ENCODE data around the gene SDC1. TPM values are rescaled to one million over a fixed set of nuclear protein-coding genes. Genes with fewer than 3 reads are reported as not detected.
"Not testable (repeated sequence)": the region's sequence is repeated elsewhere in the genome, so short reads cannot be mapped to it uniquely, and the experiment has no call there.

Gene SDC1, protein sequence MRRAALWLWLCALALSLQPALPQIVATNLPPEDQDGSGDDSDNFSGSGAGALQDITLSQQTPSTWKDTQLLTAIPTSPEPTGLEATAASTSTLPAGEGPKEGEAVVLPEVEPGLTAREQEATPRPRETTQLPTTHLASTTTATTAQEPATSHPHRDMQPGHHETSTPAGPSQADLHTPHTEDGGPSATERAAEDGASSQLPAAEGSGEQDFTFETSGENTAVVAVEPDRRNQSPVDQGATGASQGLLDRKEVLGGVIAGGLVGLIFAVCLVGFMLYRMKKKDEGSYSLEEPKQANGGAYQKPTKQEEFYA
- 10 to 100 TPM; 25.4 to 32.3 (median 28.6) TPM for polyA plus RNA-seq (ENCODE audit: insufficient read length in 4 of 4)

DNA sequence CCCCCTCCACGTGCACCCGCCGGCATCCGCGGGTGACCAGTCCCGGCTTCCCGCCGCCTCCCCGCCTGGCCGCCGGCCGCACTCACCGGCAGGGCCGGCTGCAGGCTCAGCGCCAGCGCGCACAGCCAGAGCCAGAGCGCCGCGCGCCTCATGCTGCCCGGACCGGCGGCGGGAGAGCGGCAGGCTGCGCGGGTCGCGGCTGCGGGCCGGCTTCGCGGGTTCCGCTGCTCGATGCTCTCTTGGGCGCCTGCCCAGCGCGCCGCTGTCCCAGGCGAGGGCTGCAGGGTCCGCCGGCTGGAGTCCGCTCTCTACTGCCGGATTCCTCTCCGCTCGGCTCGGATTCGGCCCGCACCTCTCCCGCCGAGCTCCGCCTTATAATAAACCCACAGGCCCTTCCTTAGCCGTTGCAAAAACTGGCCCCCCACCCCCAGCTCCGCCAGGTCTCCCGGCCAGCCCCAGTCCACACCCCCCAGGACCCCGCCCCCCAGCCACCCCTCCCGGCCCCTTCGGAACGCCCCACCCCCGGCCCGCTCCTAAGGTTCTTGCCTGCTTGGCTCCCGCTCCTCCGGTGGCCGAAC lies at the start of gene SDC1:
TSS of gene SDC1 (minus strand) at position 415 of the 578 bp plus-strand sequence. CDS start at position 152, 263 bp downstream.
- peak in 2 of 4 donors; percentile 39 to 45 for DNase-seq (ENCODE audit: low read depth in 4 of 4, low spot score in 2 of 4)

DNA sequence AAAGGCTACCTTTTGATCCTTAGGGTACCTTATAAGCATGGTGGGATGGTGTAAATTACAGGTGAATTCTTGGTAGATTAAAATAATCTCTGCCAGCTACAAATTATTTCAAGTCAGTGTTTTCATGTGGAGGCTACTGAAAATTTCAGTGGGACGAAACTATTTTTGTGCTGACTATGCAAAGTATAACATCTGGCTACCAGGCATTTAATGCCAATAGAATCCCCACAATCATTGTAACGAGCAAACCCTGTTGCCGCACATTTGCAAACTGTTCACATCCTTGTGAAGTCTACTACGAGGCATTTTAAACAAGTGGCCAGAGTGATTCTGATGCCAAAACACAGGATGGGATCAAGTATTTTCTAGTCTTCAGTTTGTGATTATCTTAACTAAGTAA lies 48.1 kb upstream of the SDC1 start:
- DNase-seq (ENCODE audit: low read depth in 4 of 4, low spot score in 2 of 4), result no peak

DNA sequence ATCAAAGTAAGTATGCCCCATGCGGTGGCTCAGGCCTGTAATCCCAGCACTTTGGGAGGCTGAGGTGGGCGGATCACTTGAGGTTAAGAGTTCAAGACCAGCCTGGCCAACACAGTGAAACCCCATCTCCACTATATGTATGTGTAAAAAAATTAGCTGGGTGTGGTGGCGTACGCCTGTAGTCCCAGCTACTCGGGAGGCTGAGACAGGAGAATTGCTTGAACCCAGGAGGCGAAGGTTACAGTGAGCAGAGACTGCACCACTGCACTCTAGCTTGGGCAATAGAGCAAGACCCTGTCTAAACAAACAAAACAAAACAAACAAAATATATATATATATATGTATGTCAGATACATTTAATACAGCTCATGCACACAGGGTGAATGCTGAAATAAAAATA lies 43.4 kb upstream of the SDC1 start:
- DNase-seq (ENCODE audit: low read depth in 4 of 4, low spot score in 2 of 4), result not testable (repeated sequence)

DNA sequence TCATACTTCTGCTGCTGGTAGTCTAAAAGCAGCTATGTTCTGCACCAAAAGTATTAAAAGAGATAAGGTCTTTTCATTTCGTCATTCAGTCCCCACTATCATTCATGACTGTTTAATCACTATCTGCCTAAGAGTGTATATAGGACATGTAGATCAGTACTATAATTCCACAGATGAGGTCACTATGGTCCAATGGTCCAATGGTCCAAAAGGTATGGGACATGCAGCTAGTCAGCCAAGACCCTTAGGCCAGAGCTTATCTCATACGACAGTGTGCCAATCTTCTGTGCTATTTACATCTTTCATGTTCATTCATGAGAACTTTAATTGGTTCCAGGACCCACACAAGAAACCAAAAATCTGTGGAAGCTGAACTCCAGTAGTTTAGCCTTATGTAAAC lies 42.6 kb upstream of the SDC1 start:
- DNase-seq (ENCODE audit: low read depth in 4 of 4, low spot score in 2 of 4), result no peak

DNA sequence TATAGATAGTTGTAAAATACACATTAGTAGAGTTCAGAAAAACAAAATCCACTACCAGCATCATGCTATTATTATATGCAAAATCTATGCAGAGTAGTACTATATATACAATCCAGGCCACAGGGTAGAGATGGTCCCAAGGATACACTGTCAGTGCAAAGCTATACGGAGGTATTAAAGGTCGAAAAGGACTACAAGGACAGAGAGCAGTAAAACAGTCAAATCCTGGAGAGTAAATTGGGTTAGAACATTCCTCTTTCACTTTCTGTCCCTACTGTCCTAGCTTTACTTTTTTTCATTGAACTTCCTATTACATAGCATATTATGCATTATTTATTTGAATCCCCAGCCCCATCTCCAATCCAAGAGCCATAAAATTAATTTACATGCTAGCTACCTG lies 39.7 kb upstream of the SDC1 start:
- DNase-seq (ENCODE audit: low read depth in 4 of 4, low spot score in 2 of 4), result no peak

DNA sequence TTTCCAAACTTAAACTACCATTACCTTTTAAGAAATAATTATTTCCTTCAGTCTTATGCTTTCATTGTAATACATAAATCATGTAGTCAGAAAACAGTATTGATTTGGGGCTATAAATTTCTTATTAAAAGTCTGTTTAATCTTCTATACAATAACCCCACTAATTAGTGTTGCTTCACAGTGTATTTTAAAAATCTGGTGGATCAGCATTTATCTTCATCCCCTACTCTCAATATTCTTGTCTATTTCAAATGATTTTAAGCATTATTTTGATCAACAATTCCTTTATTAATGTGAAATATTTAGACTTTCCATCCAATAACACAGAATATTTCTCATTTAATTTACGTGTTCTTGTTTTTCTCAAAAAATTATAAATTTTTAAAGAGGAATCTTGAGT lies 32.5 kb upstream of the SDC1 start:
- no peak for DNase-seq (ENCODE audit: low read depth in 4 of 4, low spot score in 2 of 4)

DNA sequence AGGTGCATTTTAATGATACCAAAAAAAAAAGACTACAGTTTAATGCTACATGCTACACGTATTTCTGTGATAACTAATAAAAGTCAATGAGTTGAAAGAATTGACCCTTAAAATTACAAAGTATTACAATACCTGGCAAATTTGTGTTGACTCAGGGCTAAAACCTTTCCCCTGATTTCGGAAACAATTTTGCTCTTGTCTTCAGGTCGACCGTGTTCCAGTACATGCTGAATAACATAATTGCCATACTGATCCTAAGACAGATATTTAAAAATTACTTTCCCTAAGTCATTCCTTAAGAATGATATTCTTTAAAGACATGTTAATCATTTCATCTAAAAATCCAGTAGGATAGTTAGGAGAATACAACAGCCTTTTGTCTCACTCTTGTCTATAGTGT lies 29.8 kb upstream of the SDC1 start:
- DNase-seq (ENCODE audit: low read depth in 4 of 4, low spot score in 2 of 4), result no peak

DNA sequence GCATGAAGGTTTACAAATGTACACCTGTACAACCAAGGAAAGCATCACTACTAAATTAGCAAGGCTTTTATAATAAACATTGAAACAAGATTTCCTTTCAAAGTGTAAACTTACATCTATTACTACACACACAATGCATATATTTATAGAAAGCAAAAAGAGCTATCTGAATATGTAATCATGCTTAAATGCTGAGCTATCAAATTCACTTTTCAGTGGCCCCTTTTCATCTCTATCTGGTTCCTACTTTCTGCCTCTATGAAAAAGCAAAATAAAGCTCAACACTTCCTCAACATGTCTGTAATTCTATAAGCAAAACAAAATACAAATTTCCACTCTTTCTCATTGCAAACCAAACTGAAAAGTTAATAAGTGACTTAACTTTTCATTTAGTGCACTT lies 25.5 kb upstream of the SDC1 start:
- no peak for DNase-seq (ENCODE audit: low read depth in 4 of 4, low spot score in 2 of 4)

DNA sequence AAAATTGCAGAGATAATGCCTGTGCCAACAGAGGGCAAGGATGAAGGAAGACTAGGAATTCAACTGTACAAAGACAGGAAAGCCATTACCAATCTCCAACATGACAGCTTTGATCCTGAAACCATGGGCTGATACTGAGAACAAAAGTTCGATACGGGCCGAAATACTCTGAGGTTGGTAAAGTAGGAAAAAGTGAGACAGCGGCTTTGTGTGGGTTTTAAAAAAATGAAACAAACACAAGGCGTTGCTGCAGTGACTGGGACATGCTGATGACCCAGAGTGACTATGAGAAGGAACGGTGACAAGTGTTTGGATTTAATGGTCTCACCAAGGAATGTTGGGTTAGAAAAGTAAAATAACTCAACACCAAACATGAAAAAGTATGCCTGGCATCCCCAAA lies 24.2 kb upstream of the SDC1 start:
- no peak for DNase-seq (ENCODE audit: low read depth in 4 of 4, low spot score in 2 of 4)

DNA sequence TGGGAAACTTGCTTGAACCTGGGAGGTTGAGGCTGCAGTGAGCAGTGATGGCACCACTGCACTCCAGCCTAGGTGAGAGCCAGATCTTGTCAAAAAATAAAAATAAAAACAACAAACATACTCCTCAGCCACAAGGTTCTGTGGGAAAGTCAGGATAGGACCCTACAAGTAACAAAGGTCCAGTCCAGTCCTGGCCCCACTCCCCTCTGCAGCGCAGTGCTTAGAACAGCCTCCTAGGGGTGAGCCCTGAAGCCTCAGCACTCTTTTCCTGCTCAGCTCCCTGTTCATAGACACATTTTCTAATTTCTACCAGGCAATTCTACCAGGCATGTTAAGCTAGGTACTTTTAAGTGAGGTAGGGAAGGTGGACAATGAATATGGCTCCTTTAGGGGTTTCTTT lies 22.2 kb upstream of the SDC1 start:
- DNase-seq (ENCODE audit: low read depth in 4 of 4, low spot score in 2 of 4), result no peak

DNA sequence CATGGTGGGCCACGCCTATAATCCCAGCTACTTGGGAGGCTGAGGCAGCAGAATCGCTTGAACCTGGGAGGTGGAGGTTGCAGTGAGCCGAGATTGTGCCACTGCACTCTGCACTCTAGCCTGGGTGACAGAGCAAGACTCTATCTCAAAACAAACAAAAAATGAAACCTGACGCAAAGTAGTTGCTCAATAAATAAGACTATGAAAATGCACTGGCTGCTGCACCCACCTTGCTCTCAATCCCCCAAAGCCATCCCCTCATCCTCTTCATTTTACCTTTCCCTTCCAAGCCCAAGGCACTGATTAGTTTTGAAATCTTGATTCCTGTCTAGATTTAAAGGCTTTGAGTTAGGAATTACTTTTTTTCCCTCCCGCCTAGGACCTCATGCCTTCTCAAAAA lies 18.7 kb upstream of the SDC1 start:
- DNase-seq (ENCODE audit: low read depth in 4 of 4, low spot score in 2 of 4), result not testable (repeated sequence)

DNA sequence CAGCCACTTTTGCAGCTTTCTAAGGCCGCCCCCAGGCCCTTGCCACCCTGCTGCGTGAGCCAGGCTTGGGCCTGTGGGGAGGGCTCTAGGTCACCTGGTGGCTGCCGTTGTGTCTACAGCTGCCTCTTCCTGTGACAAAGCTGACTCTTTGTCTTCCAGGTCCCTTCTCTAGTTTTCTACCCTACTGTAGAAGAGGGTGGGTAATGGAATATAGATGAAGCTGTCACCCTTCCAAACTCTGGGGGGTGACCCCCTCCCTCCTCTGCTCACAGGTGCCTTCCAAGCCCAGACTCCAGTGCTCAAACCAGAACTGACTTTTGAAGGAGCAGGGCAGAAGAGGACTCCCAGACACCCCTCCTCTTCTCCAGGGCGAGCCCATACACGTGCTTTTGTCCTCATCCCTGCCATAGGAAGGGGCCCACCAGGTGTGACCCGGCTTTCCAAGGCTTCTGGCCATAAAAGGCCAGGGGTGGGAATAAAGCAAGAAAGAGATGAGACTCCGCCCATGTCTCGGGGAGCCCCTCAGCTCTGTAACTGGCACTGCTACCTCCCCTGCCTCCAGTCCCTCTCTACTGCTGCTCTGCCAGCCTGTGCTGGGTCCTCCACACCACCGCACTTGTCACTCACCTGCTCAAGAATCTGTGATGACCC lies 17.9 kb upstream of the SDC1 start:
- no peak for DNase-seq (ENCODE audit: low read depth in 4 of 4, low spot score in 2 of 4)

DNA sequence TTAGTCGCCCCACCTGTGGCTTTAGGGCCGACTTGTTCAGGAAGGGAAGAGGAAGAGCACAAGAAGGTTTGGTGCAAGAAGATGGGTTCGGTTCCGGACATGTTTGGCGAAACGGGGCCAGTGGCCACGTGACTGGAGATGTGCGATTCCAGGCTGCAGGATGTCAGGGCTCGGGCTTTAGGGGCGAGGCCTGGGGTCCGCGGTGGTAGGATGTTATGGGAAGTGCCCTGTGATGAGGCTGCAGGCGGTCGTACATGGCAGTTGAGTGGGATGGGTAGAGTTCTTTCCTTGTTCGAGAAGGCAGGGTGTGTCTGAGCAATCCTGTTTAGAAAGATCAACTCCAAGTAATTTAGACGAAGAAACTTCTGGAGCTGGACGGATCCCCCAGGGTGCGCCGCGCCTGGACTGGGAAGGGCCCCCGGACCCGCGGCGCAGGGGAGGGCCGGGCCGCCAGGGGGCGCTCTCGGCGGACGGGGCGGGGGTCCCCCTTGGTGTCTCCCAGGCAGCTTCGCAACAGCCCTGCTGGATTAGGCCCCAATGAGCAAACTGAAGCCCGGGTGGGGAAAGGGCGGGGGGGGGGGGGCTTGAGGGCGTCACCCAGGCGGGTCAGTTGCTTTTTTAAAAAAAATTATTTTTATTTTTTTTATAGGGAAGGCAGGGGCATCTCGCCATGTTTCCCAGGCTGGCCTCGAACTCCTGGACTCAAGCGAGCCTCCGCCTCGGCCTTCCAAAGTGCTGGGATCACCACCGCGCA lies 17.2 kb upstream of the SDC1 start:
- no peak for DNase-seq (ENCODE audit: low read depth in 4 of 4, low spot score in 2 of 4)

DNA sequence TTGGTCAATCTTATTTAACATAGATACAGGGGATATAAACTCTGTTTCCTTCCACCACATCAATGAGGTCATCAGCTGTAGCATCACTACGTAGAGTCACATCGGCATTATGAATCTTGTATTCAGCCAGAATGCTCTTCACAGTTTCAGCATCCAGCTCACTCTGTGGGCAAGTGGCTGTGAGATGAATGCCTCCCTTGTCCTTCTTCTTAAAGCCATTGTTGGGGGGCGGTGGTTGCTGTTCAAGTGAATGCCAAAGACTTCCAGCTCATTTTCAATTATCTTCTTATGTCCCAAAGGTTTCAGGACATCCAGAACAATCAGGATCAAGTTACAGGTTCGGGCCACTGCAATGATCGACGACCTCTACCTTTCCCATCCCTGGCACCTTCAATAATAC lies 15.4 kb upstream of the SDC1 start:
- DNase-seq (ENCODE audit: low read depth in 4 of 4, low spot score in 2 of 4), result not testable (repeated sequence)

DNA sequence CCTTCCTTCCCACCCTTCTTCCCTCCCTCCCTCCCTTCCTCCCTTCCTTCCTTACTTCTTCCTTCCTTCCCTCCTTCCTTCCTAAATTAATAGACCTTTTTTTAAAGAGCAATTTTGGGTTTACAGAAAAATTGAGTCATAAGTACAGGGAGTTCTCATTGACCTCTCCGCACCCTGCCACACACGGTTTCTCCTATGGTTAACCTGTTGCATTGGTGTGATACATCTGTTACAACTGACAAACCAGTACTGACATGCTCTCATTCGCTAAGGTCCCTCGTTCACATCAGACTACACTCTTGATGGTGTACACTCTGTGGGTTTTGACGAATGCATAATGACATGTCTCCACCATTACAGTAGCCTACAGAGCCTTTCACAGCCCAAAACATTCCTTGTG lies 11.6 kb upstream of the SDC1 start:
- DNase-seq (ENCODE audit: low read depth in 4 of 4, low spot score in 2 of 4), result no peak

DNA sequence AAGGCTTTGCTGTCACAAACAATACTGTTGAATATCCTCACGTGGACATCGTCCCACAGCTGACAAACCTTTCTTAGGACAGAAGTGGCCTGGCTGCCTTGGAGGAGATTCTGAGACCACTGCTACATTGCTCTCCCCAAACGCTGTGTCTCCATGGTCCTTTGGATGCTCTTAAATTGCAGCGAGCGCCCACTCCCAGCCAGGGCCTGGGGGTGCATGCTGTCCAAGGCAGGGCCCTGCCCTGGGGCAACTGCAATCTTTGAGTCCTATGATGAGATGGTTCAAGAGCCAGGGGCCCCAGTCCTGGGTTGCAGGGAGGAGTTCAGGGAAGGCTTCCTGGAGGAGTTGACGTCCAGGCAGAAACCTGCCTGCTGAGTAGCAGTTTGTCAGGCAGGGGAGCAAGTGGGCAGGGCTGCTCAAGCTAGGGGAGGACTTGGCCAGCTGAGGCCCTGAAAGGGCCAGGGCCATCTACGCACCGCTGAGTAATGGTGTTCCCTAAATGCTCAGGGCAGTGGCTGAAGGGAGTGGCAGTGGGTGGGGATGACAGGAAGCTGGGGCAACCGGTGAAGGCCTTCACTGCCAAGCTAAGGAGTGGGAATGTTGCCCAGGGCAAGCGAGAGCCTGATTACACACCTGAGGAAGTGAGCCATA lies 10.8 kb upstream of the SDC1 start:
- no peak for DNase-seq (ENCODE audit: low read depth in 4 of 4, low spot score in 2 of 4)

DNA sequence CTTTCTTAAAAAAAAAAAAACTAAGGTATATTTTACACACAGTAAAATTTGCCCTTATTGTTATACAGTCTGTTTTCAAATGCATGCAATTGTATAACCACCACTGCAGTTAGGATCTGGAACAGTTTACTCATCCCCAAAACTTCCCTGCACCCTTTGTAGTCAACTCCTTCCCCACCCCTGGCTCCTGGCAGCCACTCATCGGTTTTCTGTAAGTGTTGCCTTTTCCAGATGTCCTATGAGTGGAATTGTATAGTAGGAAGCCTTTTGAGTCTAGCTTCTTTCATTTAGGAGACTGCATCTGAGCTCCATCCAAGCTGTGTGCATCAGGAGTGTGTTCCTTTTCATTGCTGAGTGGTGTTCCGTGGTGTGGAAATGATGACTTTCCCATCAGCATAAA lies 9.7 kb upstream of the SDC1 start:
- DNase-seq (ENCODE audit: low read depth in 4 of 4, low spot score in 2 of 4), result not testable (repeated sequence)

DNA sequence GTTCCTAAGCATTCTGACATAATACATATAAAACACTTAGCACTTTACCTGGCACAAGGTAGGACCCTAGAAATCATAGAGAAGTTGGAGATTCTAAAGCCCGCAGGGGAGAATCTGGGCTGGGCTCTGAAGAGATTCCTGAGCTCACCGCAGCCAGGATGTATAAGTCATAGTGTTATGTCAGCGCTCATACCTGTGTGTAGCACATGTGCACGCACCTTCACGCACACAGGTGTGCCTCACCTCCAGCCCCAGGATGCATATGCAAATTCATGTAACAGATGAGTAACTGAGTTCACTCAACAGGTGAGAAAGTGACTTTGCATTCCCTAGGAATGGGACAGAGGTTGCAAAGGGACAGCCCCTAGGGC lies 7.9 kb upstream of the SDC1 start:
- DNase-seq (ENCODE audit: low read depth in 4 of 4, low spot score in 2 of 4), result no peak

DNA sequence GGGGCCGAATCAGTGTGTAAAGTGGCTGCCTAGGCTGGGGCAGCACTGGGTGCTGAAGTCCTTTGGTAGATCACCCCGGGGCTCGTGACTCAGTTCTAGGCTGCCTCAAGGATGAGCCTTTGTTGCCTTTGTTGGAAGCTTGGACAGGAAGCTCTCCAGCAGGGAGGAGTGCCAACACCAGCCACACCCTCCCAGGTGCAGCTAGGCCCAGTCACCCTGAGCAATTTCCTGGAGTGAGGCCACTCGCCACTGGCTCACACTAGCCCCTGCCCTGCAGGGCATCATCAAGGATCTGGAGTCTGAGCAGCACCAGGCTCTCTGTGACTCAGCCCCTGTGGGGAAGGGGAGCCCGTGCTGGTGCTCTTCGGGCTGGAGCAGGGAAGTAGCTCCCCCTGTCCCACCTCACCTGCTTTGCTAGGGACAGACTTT lies 6.7 kb upstream of the SDC1 start:
- DNase-seq (ENCODE audit: low read depth in 4 of 4, low spot score in 2 of 4), result no peak

DNA sequence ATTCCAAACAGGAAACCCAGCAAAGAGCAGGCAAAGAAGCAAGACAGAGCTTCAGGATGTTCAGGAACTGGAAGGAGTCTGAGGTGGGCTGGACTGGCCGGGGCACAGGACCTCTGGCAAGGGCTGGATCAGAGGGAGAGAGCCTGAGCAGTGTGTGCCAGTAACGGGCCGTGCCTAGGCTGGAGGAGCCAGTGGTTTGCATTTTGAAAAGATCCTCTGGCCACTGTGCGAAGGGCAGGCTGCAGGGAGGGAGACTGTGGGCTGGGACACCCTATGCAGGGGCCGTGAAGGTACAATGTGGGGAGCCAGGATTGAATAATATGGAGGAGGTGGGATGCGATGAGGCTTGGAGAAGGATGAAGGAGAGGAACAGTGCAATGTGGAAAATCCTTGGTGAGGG lies 6.2 kb upstream of the SDC1 start:
- no peak for DNase-seq (ENCODE audit: low read depth in 4 of 4, low spot score in 2 of 4)

DNA sequence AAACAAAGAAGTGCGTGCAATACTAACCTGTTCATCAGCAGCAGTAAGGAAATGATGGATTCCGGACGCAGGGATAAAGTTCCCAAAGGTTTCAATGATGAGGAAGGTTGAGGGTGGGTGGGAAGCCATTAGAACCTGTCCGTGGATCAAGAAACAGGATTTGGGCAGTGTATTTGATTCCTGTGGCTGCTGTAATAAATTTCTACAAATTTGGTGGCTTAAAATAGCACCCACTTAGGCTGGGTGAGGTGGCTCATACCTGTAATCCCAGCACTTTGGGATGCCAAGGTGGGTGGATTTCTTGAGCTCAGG lies 5.1 kb upstream of the SDC1 start:
- no peak for DNase-seq (ENCODE audit: low read depth in 4 of 4, low spot score in 2 of 4)

Measured in left renal cortex interstitium (tissue), 4 donors.